Progenitor cell of endocrine pancreas (in vitro differentiated cells): Measurements from ENCODE around the gene GPATCH2L. TPM values are rescaled to one million over a fixed set of nuclear protein-coding genes. Genes with fewer than 3 reads are reported as not detected.

Experiments used
- DNase-seq: peaks from one replicate; pipeline ENCODE4 v3.0.0; 2021; ENCODE audit warnings: low spot score; ENCODE audit not compliant: unreplicated experiment
- H3K27ac Mint-ChIP-seq: 2 replicates; pipeline ENCODE4 v1.8.0; 2021; ENCODE audit warnings: mild to moderate bottlenecking, moderate library complexity, mixed read lengths
- H3K27me3 Mint-ChIP-seq: 2 replicates; pipeline ENCODE4 v1.8.0; 2021; ENCODE audit warnings: mixed read lengths
- H3K36me3 Mint-ChIP-seq: 2 replicates; pipeline ENCODE4 v1.8.0; 2022; ENCODE audit warnings: mixed read lengths; ENCODE audit not compliant: insufficient read depth
- H3K4me1 Mint-ChIP-seq: 2 replicates; pipeline ENCODE4 v1.8.0; 2021; ENCODE audit warnings: low read depth, mixed read lengths
- H3K4me3 Mint-ChIP-seq: 2 replicates; pipeline ENCODE4 v1.8.0; 2021; ENCODE audit warnings: low read depth, mild to moderate bottlenecking, moderate library complexity, mixed read lengths
- H3K9me3 Mint-ChIP-seq: 2 replicates; pipeline ENCODE4 v1.8.0; 2021; ENCODE audit warnings: low read depth, mixed read lengths
- CTCF ChIP-seq: fragments of 200-600 bp; sonication (generic); IDR thresholded peaks from one replicate; pipeline ENCODE4 v1.5.0; 2021; ENCODE audit warnings: antibody characterized with exemption, mild to moderate bottlenecking; ENCODE audit not compliant: unreplicated experiment
- total RNA-seq: library from RNA; stranded (reverse); gene quantifications from 2 replicates; pipeline ENCODE4 v1.2.1, GENCODE V29; 2021

The GPATCH2L gene
- total RNA-seq, 1 donor from 2014 or later, result 73.3 TPM

DNA sequence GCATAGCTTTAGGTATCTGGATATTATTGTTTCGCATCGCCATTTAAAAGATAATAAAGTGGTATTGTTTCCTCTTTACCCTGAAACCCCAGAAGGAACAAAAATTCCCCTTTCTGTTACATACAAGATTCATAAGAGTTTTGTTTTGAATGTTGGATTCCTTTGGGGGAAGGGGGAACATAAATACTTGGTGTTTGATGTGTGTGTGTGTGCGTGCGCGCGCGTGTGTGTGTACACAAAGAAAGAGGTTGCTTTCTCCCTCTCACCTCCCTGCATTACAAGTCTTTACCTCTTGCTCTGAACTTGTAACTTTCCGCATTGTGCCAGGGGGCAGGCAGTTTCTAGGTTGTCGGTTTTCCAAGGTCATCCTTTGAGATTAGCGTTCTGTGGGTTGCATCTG, 76.4 kb downstream of the GPATCH2L start:
- no peaks in the 10 kb centered on the region for H3K4me1 Mint-ChIP-seq
- no peak overlapping the region for H3K27ac Mint-ChIP-seq
- DNase-seq, result no peak
- H3K27me3 Mint-ChIP-seq, result no peaks in the 10 kb centered on the region
- H3K4me3 Mint-ChIP-seq, result no peak overlapping the region
- H3K9me3 Mint-ChIP-seq, result peaks cover 13% of the 10 kb centered on the region
- peaks cover 2% of the 10 kb centered on the region for H3K36me3 Mint-ChIP-seq
- no peak for TF ChIP-seq CTCF

GRCh38 chr14:76232800-76233199, 81.1 kb downstream of the GPATCH2L start:
- no peak for DNase-seq
- Mint-ChIP-seq H3K9me3 (no peaks in the 10 kb centered on the region), H3K27me3 (no peaks in the 10 kb centered on the region), H3K4me3 (no peak overlapping the region), H3K36me3 (no peaks in the 10 kb centered on the region), H3K4me1 (no peaks in the 10 kb centered on the region), H3K27ac (no peak overlapping the region)
- no peak for TF ChIP-seq CTCF

DNA sequence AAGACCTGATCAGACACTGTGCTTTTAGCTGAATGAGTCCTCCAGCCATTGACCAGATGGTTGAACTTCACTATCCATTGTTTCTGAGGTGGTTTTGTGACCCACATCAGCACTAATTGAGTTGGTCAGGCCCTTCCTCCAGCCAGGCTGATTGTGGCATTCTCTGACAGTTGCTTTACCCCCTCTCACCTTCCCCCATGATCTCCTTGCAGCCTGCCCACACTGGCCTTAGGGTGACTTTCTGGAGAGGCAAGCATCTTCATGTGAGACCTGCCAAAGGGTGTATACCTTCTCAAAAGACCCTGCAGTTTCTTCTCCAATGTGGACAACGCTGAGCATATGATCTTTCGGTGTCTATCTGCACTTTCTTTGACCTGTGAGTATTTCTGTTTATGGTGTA, 83.9 kb downstream of the GPATCH2L start:
- no peak overlapping the region for H3K27ac Mint-ChIP-seq
- DNase-seq, result no peak
- H3K4me1 Mint-ChIP-seq, result no peaks in the 10 kb centered on the region
- H3K27me3 Mint-ChIP-seq, result no peaks in the 10 kb centered on the region
- H3K36me3 Mint-ChIP-seq, result peaks cover 2% of the 10 kb centered on the region
- H3K4me3 Mint-ChIP-seq, result no peak overlapping the region
- TF ChIP-seq CTCF, result no peak
- H3K9me3 Mint-ChIP-seq, result peaks cover 5% of the 10 kb centered on the region

DNA sequence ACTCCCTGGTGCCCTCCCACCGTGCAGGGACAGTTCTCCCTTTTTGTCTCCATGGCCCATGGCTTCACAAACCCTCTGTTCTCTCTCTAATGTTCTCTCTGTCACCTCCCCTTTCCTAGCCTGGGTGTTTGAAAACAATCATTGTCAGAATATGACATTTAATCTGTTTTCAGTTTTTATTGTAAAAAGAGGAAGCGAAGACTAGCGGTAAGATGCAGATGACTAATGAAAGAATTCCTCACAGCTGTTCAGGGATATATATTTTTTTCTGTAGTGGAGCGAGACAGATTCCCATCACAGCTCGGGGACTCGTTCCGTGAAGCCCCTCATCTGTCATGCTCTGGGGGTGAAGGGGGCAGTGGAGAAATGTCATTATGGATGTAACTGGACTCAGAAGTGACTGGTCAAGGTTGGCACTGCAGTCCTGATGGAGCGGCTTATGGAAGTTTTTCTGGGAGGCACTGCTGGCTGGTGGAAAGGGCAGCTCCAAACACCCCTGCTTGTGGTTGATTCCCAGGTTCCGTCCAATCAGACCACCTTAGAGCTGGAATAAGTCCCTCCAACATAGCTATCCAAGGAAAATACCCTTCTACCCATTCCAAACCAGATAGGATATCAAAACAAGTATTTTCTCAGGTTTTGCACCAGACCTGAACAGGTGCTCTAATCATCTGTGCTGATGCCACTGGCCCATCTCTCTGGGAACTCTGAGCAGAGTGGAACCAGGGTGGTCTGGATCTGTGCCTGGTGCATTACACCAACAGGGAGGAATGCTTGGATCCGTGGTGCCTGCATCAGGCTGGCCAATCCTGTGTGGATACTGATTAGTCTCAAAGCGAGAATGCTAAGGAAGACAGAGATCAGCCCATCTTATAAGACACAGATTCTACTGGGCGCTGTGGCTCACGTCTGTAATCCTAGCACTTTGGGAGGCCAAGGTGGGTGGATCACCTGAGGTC, 84.7 kb downstream of the GPATCH2L start:
- H3K4me1 Mint-ChIP-seq, result no peaks in the 10 kb centered on the region
- H3K4me3 Mint-ChIP-seq, result no peak overlapping the region
- no peaks in the 10 kb centered on the region for H3K27me3 Mint-ChIP-seq
- no peak for DNase-seq
- no peak for TF ChIP-seq CTCF
- H3K9me3 Mint-ChIP-seq, result peaks cover 11% of the 10 kb centered on the region
- H3K27ac Mint-ChIP-seq, result no peak overlapping the region
- H3K36me3 Mint-ChIP-seq, result peaks cover 4% of the 10 kb centered on the region

DNA sequence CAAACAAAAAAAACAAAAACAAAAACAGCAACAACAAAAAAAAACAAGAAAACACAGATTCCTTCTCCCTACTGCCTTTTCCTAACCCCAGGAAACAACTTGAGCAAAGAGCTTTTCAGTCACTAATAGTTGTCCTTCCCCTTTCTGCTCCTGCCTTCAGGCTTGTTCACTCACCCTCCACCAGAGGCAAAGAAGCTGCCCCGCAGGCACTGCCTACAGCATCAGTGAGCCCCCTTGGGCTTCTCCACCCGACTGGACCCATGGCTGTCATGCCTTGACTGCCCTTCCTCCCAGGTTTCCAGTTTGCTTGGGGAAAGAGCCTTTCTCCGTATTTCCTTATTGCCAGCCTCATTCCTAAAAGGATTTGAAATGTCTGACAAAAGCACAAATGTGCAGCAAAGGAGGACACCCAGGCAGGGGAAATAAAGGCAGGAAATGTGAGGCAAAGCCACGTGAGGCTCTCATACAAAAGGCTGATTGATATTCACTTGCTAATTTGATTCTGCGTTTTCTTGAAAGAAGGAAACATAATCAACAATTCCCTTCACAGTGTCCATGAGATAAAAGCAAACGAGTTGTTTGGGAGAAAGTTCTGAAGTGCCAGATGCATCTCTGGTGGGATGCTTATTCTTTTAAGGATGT, 85.7 kb downstream of the GPATCH2L start:
- Mint-ChIP-seq H3K9me3 (peaks cover 17% of the 10 kb centered on the region), H3K4me3 (no peak overlapping the region), H3K4me1 (no peaks in the 10 kb centered on the region), H3K27me3 (no peaks in the 10 kb centered on the region), H3K27ac (no peak overlapping the region), H3K36me3 (peaks cover 8% of the 10 kb centered on the region)
- DNase-seq, result no peak
- TF ChIP-seq CTCF, result no peak
